Suppressor macrophage (primary cell): ENCODE data around the gene CRACR2A.

Experiments
- DNase-seq, 4 experiments: peaks; one replicate each; pipeline ENCODE4 v3.0.0-alpha.2; 2020 to 2022

The CRACR2A gene

DNA sequence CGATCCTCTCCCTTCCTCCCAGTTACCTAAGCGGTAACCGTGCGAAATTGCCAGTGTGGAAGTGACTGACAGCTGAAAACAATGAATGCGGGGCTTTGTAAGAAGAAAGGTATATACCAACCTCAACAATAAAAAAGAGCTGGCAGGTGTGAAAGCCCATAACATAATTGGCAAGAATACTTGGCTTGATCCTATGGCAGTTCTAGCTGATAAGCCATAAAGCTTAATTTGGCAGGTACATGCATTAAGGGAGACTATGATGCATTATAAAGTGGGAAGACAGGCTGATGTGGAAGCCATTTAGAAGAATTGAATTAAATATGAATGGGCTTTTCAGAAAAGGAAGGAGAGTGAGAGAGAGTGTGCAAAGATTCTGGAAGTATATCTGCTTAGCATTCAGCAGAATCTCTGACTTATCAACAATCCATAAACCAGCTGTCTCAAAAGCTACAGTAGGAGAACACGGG is 71.3 kb downstream of the CRACR2A start:
- DNase-seq: no peak

DNA sequence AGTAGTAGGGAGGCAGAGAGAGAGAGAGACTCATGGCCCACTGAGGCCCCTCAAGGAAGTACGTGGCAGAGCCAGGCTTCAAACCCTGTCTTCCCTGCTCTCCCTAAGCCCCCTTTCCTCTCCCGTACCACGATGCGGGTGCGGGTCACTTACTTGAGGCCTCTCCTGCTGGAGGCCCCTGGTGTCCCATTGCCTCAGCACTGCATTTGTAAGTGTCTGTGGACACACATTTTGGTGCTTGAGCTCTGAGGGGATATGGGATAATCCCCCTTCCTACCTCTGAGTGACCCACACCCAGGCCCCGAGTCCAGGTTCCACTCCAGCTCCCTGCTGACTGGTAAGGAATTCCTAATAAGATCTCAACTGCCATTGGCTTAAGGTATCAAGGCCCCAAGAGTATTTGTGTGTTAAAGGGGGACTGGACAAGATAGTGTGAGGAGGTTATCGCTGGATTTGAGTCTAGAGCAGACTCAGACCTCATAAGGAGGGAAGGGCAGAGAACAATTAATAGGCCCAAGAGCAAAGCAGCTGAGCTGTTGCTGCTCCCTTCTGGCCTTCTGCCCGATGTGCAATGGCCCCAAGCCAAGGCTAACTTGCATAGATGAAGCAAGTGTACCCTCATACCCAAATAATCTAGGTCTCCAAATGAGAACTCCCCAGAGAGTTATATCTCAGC is 71.9 kb downstream of the CRACR2A start:
- DNase-seq: peak in 1 of 4 experiments; percentile 9

- DNase-seq: no peak
Observed at GRCh38 chr12:3679831-3680230, 73.1 kb downstream of the CRACR2A start.

- no peak for DNase-seq
Observed at GRCh38 chr12:3677609-3678008, 75.3 kb downstream of the CRACR2A start.

DNA sequence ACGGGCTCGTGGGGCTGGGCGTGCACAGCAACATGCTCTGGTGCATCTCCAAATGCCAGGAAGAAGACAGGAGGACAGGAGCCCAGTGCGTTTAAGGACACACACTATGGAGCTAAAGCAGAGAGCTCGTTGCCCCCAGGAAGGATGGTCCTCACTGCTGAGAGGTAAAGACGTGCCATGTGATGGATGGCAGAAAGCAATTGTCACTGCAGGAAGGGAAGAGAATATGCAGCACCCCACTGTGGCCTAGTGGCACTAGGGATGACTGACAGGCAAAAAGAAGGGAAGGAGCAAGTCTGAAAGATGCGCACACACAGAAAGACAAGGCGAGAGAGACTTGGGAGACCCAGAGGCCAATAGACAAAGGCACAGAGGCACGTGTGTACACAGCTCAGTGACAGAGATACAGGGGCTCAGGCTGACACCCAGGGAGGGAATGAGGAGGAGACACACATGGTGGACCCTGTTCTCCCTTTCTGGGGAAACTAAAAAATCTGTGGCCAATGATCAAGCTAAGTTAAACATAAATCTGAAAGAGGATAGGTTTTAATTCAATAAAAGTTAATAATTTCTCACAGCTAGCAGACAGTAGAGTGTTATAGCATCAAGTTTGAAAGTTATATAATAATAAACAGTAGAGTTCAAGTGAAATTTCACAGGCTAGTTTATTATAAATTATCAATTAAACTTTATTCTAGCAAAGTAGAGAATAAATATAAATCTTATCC is 78.8 kb downstream of the CRACR2A start:
- no peak for DNase-seq

DNA sequence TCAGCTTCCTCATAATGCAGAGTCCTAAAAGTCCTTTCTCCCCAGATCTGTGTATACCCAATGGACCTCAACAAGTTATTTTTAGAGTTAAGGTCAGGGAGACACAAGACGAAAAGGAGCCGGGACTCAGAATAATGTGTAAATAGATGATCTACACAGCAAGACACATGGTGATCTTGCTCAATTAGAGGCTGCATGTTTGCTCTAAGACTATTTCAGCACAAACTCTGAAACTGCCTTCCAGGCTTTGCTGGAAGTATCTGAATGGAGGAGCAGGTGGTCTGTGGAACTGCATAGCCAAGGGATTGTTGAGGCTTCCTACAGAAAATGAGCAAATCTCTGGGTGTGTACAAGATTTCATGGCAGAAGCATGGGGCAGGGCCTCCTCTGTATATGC is 80.8 kb downstream of the CRACR2A start:
- DNase-seq: no peak

GRCh38 chr12:3671330-3672112 is 81.4 kb downstream of the CRACR2A start:
- no peak for DNase-seq

GRCh38 chr12:3670083-3670620 is 82.8 kb downstream of the CRACR2A start:
- no peak for DNase-seq

DNA sequence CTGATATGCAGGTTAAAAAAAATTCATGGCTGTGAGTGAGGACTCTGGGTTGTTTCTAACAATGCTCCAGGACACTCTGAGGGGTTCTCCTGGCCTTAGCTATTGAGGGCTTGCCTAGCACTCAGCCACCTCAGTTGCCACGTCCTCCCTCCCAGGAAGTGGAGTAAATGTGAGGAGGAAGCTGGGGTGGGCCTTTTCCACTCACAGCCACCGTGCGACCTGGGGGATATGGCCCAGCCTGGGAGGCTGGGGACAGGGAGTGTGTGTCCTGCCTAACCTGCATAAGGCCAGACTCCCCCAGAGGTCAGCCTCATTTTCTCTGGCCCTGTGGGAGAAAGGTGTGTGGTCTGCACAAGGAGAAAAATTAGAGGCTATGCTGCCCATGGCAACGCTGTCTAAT is 83.3 kb downstream of the CRACR2A start:
- DNase-seq: no peak

DNA sequence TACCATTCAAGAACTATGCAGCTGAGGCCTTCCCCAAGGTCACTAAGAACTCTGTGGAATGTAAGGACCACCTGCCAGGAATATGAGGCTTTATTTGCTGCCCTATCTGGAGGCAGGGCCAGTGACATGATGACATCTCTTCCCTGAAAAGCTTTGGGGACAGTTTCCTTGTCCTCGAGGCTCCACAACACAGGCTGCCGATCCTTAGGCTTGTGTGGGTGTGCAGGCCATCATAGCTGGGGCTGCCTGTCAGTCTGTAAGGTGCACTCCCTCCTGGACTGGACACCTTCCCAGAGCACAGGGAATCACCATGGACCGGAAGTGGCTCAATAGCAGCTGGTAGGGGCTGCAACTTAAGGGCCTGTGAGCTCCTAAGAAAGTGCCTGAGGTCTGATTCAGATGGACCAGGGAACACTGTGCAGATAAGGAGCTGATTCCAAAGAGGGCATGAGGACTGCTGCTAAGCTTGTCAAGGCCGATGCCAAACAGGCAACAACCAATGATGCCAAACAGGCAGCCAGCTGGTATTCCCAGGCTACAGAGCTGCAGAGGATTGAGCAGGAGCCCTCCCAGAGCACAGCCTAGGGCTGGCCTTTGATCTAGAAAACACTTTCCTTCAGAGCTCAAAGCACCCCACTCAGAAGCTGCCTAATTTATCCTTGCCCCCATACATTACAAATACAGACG is 84.3 kb downstream of the CRACR2A start:
- no peak for DNase-seq

- no peak for DNase-seq
Observed at GRCh38 chr12:3667485-3667884, 85.4 kb downstream of the CRACR2A start.

- DNase-seq: no peak
Observed at GRCh38 chr12:3666441-3666840, 86.5 kb downstream of the CRACR2A start.

DNA sequence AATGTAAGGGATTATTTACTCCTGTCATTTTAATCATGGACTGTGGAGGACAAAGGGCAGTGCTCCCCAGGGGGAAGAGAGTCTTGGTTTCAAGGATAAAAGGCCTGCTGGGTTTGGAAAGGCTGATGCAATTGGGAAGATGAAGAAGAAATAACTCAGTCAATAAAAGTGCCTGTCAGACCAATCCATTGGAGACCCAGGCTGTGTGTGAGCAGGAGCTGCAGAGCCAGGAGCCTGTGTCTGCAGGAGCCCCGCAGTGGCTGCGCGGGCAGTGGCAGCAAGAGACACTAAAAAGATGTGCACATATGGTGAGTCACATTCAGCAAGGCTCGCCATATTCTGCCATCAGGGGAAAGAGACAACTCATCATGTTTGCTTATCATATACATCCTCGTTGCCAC is 90.4 kb downstream of the CRACR2A start:
- no peak for DNase-seq

GRCh38 chr12:3661028-3661427 is 91.9 kb downstream of the CRACR2A start:
- no peak for DNase-seq

GRCh38 chr12:3658327-3659163 is 94.4 kb downstream of the CRACR2A start:
- peak; percentile 24 to 61 (median 39) for DNase-seq

GRCh38 chr12:3656946-3657622 is 95.8 kb downstream of the CRACR2A start:
- no peak for DNase-seq

DNA sequence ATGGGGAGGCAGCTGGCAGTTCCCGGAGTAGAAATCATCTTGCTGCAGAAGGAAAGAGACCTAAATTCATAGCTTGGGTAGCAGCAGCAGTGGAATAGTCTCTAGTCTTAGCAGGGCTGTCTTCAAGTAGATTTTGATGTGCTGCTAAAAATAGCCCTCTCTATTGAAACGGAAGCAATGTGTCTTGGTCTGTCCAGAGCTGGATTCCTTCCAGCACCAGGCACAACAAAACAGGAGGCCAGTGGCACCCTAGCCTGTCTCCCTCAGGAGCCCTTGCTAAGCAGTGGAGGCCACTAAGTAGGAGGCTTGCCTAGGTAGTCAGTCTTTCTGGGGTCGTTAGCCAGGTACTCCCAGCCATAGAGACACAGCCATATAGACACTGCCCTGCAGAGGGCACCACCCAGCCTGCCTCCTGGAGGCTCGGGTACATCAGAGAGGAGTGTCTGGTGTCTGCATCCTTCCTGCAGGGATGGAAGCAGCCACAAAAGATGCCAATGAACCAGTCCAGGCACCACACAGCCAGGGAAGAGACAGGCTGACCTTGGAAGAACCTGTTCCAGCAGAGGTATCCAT is 97.5 kb downstream of the CRACR2A start:
- peak in 3 of 4 experiments; percentile 11 to 43 (median 25) for DNase-seq

- DNase-seq: no peak
Observed at GRCh38 chr12:3651585-3652424, 101.1 kb downstream of the CRACR2A start.

DNA sequence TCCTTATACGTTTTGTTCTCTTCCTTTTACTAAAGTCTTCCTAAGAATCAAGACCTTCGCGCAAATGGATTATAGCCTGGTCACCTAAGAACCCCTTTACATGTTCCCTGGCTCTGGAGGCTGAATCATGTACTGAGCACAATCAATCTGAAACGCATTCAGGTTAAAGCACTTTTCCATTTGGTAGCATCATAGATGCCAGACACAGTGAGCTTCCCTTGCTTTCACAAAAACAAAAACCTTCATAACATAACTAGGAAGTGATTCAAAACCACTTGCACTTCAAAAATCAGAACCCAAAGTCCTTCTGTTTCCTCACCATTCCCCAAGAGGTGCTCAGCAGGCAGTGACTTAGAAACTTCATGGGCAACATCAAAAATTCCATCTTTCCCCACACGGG is 105.4 kb downstream of the CRACR2A start:
- no peak for DNase-seq
